NCI-H345 treated with DMSO at 0.1 percent for 48 hours (cell line): ENCODE results near the gene PEA15.

Experiments used
- DNase-seq: peaks from one replicate; lab custom pipeline; 2025; ENCODE audit not compliant: unreplicated experiment; lab: John Stamatoyannopoulos, UW

Gene PEA15

GRCh38 chr1:160207771-160208556 is 2.8 kb downstream of the PEA15 start:
- DNase-seq, result no peak

- no peak for DNase-seq
Observed at GRCh38 chr1:160208557-160209320, 3.6 kb downstream of the PEA15 start.

GRCh38 chr1:160209321-160210046 is 4.3 kb downstream of the PEA15 start:
- DNase-seq, result no peak

GRCh38 chr1:160210561-160210960 is 5.4 kb downstream of the PEA15 start:
- DNase-seq, result no peak

- DNase-seq, result no peak
Observed at GRCh38 chr1:160211046-160211790, 6.0 kb downstream of the PEA15 start.

- no peak for DNase-seq
Observed at GRCh38 chr1:160214481-160215140, 9.4 kb downstream of the PEA15 start.

GRCh38 chr1:160216301-160216700 is 11.1 kb downstream of the PEA15 start:
- no peak for DNase-seq

GRCh38 chr1:160217481-160218051 is 12.4 kb downstream of the PEA15 start:
- peak; percentile 56 for DNase-seq

GRCh38 chr1:160219062-160219929 is 14.1 kb downstream of the PEA15 start:
- no peak for DNase-seq

- DNase-seq, result no peak
Observed at GRCh38 chr1:160220301-160220700, 15.1 kb downstream of the PEA15 start.

GRCh38 chr1:160221089-160221488 is 15.9 kb downstream of the PEA15 start:
- DNase-seq, result no peak

- DNase-seq, result no peak
Observed at GRCh38 chr1:160222546-160222945, 17.4 kb downstream of the PEA15 start.

GRCh38 chr1:160224606-160225005 is 19.4 kb downstream of the PEA15 start:
- no peak for DNase-seq

GRCh38 chr1:160225345-160225744 is 20.2 kb downstream of the PEA15 start:
- no peak for DNase-seq

- DNase-seq, result no peak
Observed at GRCh38 chr1:160226623-160227022, 21.4 kb downstream of the PEA15 start.

GRCh38 chr1:160227034-160227433 is 21.9 kb downstream of the PEA15 start:
- DNase-seq, result no peak

GRCh38 chr1:160227561-160227960 is 22.4 kb downstream of the PEA15 start:
- no peak for DNase-seq

GRCh38 chr1:160228431-160228830 is 23.2 kb downstream of the PEA15 start:
- no peak for DNase-seq

- no peak for DNase-seq
Observed at GRCh38 chr1:160232911-160233310, 27.7 kb downstream of the PEA15 start.
